Mucosa of descending colon (tissue), 3 donors: ENCODE results near the gene SGTA. TPM values are rescaled to one million over a fixed set of nuclear protein-coding genes. Genes with fewer than 3 reads are reported as not detected.
"Not testable (repeated sequence)": the region's sequence is repeated elsewhere in the genome, so short reads cannot be mapped to it uniquely, and the experiment has no call there.

Experiments used
- ATAC-seq: fragments of 200-7000 bp; cut with Tn5 transposase; one replicate; pipeline ENCODE4 v1.9.1; 2020; ENCODE audit warnings: mild to moderate bottlenecking, moderate library complexity
- DNase-seq, 3 donors: peaks; one replicate each; pipeline ENCODE4 v3.0.0-alpha.2; 2020
- H3K36me3 ChIP-seq: fragments of 200-600 bp; one replicate; pipeline ENCODE4 v1.8.0; 2021; ENCODE audit warnings: low read depth, mild to moderate bottlenecking
- H3K4me1 ChIP-seq: fragments of 200-600 bp; one replicate; pipeline ENCODE4 v1.8.0; 2021; ENCODE audit warnings: low read depth, mild to moderate bottlenecking
- H3K4me3 ChIP-seq: fragments of 200-600 bp; one replicate; pipeline ENCODE4 v1.8.0; 2021; ENCODE audit warnings: mild to moderate bottlenecking
- H3K9me3 ChIP-seq: fragments of 200-600 bp; one replicate; pipeline ENCODE4 v1.8.0; 2021; ENCODE audit warnings: mild to moderate bottlenecking
- intact Hi-C, 2 donors: fragments of 100-400 bp; cut with DNase I in 1 of 2; cut with micrococcal nuclease in 1 of 2; formaldehyde crosslinking; loops; one replicate each; pipeline versions ENCODE4 v1.11.0 to v1.11.1; 2022; cut with DNase I, micrococcal nuclease
- total RNA-seq, 3 donors: library from RNA; stranded (reverse); fragmentation: NEBNext Ultra II Directional in 2 of 3; extraction: Animal tissue kit (Norgen Biotek cat#: 25700) in 2 of 3; gene quantifications; one replicate each; pipeline versions ENCODE4 v1.2.1 to v1.2.4, GENCODE V29; 2021 to 2023
- TF ChIP-seq, protein P1 (sequence below): fragments of 200-600 bp; IDR thresholded peaks from one replicate; pipeline ENCODE4 v1.8.0; 2022; ENCODE audit warnings: antibody characterized with exemption, mild to moderate bottlenecking
- donor health status: DM: no; HTN: no; CAD: no; lungs with moderate emphysema.
- donor health status: DM: no; HTN: no; CAD: no.
- donor health status: DM: no; HTN: yes; CAD: no.

SGTA gene
- total RNA-seq, 3 donors from 2014 or later: 37.7 to 52.7 (median 48.9) TPM

GRCh38 chr19:2716722-2717637 lies 66.1 kb downstream of the SGTA start:
- TF ChIP-seq, protein P1, sequence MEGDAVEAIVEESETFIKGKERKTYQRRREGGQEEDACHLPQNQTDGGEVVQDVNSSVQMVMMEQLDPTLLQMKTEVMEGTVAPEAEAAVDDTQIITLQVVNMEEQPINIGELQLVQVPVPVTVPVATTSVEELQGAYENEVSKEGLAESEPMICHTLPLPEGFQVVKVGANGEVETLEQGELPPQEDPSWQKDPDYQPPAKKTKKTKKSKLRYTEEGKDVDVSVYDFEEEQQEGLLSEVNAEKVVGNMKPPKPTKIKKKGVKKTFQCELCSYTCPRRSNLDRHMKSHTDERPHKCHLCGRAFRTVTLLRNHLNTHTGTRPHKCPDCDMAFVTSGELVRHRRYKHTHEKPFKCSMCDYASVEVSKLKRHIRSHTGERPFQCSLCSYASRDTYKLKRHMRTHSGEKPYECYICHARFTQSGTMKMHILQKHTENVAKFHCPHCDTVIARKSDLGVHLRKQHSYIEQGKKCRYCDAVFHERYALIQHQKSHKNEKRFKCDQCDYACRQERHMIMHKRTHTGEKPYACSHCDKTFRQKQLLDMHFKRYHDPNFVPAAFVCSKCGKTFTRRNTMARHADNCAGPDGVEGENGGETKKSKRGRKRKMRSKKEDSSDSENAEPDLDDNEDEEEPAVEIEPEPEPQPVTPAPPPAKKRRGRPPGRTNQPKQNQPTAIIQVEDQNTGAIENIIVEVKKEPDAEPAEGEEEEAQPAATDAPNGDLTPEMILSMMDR: no peak
- intact Hi-C loops: no loop called here
- ATAC-seq (no peak), DNase-seq (no peak)
- no peaks in the 10 kb centered on the region for H3K4me1 ChIP-seq
- no peaks in the 10 kb centered on the region for H3K36me3 ChIP-seq
- no peak overlapping the region for H3K4me3 ChIP-seq
- H3K9me3 ChIP-seq: peaks cover 8% of the 10 kb centered on the region

DNA sequence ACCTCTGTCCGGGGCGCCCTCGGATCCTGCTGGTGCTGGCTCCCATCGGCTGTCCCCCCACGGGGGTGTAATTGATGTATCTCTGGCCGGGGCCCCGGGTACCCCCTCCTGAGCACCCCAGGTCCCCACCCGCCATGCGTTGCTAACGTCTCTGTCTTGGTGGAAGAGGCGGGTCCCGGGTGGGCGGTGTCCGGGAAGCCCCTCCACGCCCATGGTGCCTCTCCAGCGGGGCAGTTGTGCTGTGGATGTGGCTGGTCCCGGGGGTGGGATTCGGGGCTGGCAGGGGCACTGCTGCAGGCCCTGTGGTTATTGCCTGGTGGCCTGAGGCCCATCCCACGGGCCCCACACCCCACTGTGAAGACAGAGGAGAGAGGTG lies 66.8 kb downstream of the SGTA start:
- ATAC-seq (no peak), DNase-seq (no peak)

DNA sequence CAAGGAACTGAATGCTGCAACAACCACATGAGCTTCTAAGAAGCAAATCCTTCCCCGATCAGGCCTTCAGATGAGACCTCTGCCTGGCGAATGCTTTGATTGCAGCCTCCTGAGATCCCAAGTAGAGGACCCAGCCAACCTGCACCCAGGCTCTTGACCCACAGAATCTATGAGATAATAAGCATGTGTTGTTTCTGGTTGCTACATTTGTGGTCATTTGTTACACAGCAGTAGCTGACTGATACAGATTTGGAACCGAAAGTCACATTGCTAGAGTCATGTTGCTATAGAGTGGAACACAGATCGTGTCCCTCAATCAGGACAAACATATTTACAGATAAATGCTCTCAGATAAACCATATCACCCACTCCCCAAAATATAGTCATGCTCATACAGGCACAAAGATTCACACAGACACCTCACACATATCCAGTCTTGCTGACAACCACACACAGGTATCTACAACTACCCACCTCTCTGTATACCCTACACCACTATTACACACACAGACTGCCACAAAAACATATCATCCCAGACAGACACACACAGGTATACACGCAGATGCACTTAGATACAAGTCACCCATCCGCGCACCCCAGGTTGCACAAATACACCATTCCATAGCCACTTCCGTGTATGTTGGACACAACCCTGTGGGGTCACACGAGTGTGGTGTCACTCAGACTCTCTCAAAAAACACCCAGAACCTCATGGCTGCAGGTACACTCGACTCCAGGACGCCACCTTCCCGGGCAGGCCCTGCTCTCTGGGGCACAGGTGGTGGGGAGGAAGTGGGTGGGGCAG lies 67.4 kb downstream of the SGTA start:
- intact Hi-C loops: no loop called here
- Histone ChIP-seq H3K9me3 (peaks cover 8% of the 10 kb centered on the region), H3K4me3 (no peak overlapping the region), H3K4me1 (no peaks in the 10 kb centered on the region), H3K36me3 (no peaks in the 10 kb centered on the region)
- ATAC-seq: no peak
- no peak for DNase-seq
- TF ChIP-seq, protein P1: no peak

More for the DNA sequence above, 66.8 kb downstream of the SGTA start:
- TF ChIP-seq, protein P1: no peak
- Histone ChIP-seq H3K4me1 (no peaks in the 10 kb centered on the region), H3K4me3 (no peak overlapping the region), H3K36me3 (no peaks in the 10 kb centered on the region), H3K9me3 (peaks cover 8% of the 10 kb centered on the region)
- intact Hi-C loops: no loop called here

DNA sequence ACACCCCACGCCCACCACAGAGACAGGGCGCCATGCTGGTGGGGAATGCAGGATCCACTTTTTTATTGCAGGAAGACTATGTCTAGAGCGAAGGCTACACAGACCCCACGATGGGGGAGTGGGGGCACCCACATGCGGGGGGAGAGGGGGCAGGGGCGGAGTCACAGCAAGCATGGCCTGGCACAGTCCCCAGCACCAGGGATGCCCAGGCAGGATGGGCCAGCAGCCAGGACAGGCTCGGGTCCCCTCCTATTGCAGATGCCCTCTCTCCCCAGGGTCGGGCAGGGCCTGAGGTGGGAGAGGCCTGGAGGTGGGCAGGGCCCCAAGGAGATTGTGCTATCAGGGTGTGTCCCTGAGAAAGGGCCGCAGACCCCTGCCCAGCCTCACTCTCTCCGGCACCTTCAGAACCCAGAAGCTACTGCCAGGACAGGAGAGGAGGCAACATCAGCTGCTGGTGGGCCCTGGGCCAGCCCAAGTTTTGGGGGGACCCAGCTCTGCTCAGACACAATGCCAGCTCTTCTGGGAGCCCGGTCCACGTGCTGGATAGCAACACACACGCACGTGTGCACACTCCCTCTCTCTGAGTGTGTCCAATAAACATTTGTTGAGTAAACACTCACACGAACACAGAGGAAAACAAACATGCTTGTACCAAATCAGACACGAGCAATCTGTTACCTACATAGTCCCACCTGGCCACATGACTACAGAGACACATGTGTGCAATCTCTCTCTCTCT lies 68.4 kb downstream of the SGTA start:
- no peaks in the 10 kb centered on the region for H3K4me1 ChIP-seq
- no peak overlapping the region for H3K4me3 ChIP-seq
- peaks cover 8% of the 10 kb centered on the region for H3K9me3 ChIP-seq
- no peaks in the 10 kb centered on the region for H3K36me3 ChIP-seq
- intact Hi-C loops: no loop called here
- no peak for ATAC-seq
- TF ChIP-seq, protein P1: no peak
- no peak for DNase-seq

DNA sequence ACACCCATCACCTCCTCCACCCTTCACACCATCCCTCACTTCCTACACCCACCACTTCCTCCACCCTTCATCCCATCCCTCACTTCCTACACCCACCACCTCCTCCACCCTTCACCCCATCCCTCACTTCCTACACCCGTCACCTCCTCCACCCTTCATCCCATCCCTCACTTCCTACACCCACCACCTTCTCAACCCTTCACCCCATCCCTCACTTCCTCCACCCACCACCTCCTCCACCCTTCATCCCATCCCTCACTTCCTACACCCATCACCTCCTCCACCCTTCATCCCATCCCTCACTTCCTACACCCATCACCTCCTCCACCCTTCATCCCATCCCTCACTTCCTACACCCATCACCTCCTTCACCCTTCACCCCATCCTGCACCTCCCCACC lies 69.0 kb downstream of the SGTA start:
- H3K9me3 ChIP-seq, H3K36me3 ChIP-seq, H3K4me3 ChIP-seq, DNase-seq, ATAC-seq, intact Hi-C loops, H3K4me1 ChIP-seq: not testable (repeated sequence)

GRCh38 chr19:2713170-2713569 lies 69.9 kb downstream of the SGTA start:
- intact Hi-C loops, ATAC-seq, DNase-seq, H3K4me1 ChIP-seq, H3K36me3 ChIP-seq, H3K4me3 ChIP-seq, H3K9me3 ChIP-seq: not testable (repeated sequence)
